NCI-H82 treated with DMSO at 0.1 percent for 48 hours (cell line): Measurements from ENCODE around the gene IFT43.

Source experiments
- DNase-seq: peaks from one replicate; lab custom pipeline; 2025; ENCODE audit not compliant: unreplicated experiment; lab: John Stamatoyannopoulos, UW

Gene IFT43

GRCh38 chr14:76077340-76077739 lies 91.8 kb downstream of the IFT43 start:
- DNase-seq, result no peak

GRCh38 chr14:76078501-76078900 lies 92.9 kb downstream of the IFT43 start:
- no peak for DNase-seq

GRCh38 chr14:76080025-76080424 lies 94.5 kb downstream of the IFT43 start:
- no peak for DNase-seq

- DNase-seq, result no peak
These were observed 94.9 kb downstream of the IFT43 start for GRCh38 chr14:76080471-76080870.

- no peak for DNase-seq
These were observed 96.1 kb downstream of the IFT43 start for GRCh38 chr14:76081642-76082041.

GRCh38 chr14:76083796-76084765 lies 98.5 kb downstream of the IFT43 start:
- no peak for DNase-seq

- DNase-seq, result no peak
These were observed 99.8 kb downstream of the IFT43 start for GRCh38 chr14:76085358-76085757.

GRCh38 chr14:76086636-76087035 lies 101.1 kb downstream of the IFT43 start:
- peak; percentile 69 for DNase-seq

GRCh38 chr14:76088326-76088725 lies 102.8 kb downstream of the IFT43 start:
- DNase-seq, result no peak

- peak; percentile 42 for DNase-seq
These were observed 103.4 kb downstream of the IFT43 start for GRCh38 chr14:76088771-76089571.

- DNase-seq, result no peak
These were observed 104.0 kb downstream of the IFT43 start for GRCh38 chr14:76089575-76089974.

- no peak for DNase-seq
These were observed 105.2 kb downstream of the IFT43 start for GRCh38 chr14:76090616-76091391.

GRCh38 chr14:76093077-76093476 lies 107.5 kb downstream of the IFT43 start:
- no peak for DNase-seq

- no peak for DNase-seq
These were observed 110.7 kb downstream of the IFT43 start for GRCh38 chr14:76096257-76096656.

- DNase-seq, result no peak
These were observed 112.0 kb downstream of the IFT43 start for GRCh38 chr14:76097547-76097946.

GRCh38 chr14:76098047-76098446 lies 112.5 kb downstream of the IFT43 start:
- no peak for DNase-seq

GRCh38 chr14:76098916-76099675 lies 113.5 kb downstream of the IFT43 start:
- DNase-seq, result no peak

- no peak for DNase-seq
These were observed 114.7 kb downstream of the IFT43 start for GRCh38 chr14:76100236-76100635.

- no peak for DNase-seq
These were observed 116.1 kb downstream of the IFT43 start for GRCh38 chr14:76101391-76102379.
